ENCODE data around the gene PGAM1.
"Not testable (repeated sequence)": the region's sequence is repeated elsewhere in the genome, so short reads cannot be mapped to it uniquely, and the experiment has no call there.

Gene PGAM1

GRCh38 chr10:97474918-97475317 is 48.9 kb downstream of the PGAM1 start:
- no peak for DNase-seq
- Histone ChIP-seq H3K9me3 (ENCODE audit: severe bottlenecking) (no peaks in the 10 kb centered on the region), H3K27ac (no peak overlapping the region), H3K36me3 (peaks cover 83% of the 10 kb centered on the region), H3K4me3 (ENCODE audit: low read depth, low read length) (no peak overlapping the region), H3K27me3 (ENCODE audit: insufficient read depth, low read depth, severe bottlenecking) (no peaks in the 10 kb centered on the region)
- TF ChIP-seq CTCF (IDR thresholded peaks at IDR 0.05; ENCODE audit: low read depth, low read length), result no peak

- no peak for TF ChIP-seq CTCF (IDR thresholded peaks at IDR 0.05; ENCODE audit: low read depth, low read length)
- Histone ChIP-seq H3K9me3 (ENCODE audit: severe bottlenecking) (no peaks in the 10 kb centered on the region), H3K27ac (no peak overlapping the region; the same call in 1 of the 2 replicates), H3K27me3 (ENCODE audit: insufficient read depth, low read depth, severe bottlenecking) (no peaks in the 10 kb centered on the region), H3K36me3 (peaks cover 84% of the 10 kb centered on the region), H3K4me3 (ENCODE audit: low read depth, low read length) (no peak overlapping the region)
- DNase-seq, result no peak
These were observed 50.1 kb downstream of the PGAM1 start for GRCh38 chr10:97475936-97476594.

- H3K27me3 ChIP-seq (ENCODE audit: insufficient read depth, low read depth, severe bottlenecking); DNase-seq; H3K27ac ChIP-seq; H3K4me3 ChIP-seq (ENCODE audit: low read depth, low read length); H3K9me3 ChIP-seq (ENCODE audit: severe bottlenecking): not testable (repeated sequence)
- H3K36me3 ChIP-seq, result peaks cover 76% of the 10 kb centered on the region
These were observed 53.4 kb downstream of the PGAM1 start for GRCh38 chr10:97479410-97479809.

- no peaks in the 10 kb centered on the region for H3K27me3 ChIP-seq (ENCODE audit: insufficient read depth, low read depth, severe bottlenecking)
- peaks cover 73% of the 10 kb centered on the region for H3K36me3 ChIP-seq
- H3K27ac ChIP-seq, result no peak overlapping the region
- no peak for TF ChIP-seq CTCF (IDR thresholded peaks at IDR 0.05; ENCODE audit: low read depth, low read length)
- no peaks in the 10 kb centered on the region for H3K9me3 ChIP-seq (ENCODE audit: severe bottlenecking)
- H3K4me3 ChIP-seq (ENCODE audit: low read depth, low read length), result no peak overlapping the region
- no peak for DNase-seq
These were observed 53.9 kb downstream of the PGAM1 start for GRCh38 chr10:97479939-97480338.

GRCh38 chr10:97481071-97481470 is 55.1 kb downstream of the PGAM1 start:
- no peak for TF ChIP-seq CTCF (IDR thresholded peaks at IDR 0.05; ENCODE audit: low read depth, low read length)
- Histone ChIP-seq H3K27ac (no peak overlapping the region), H3K36me3 (peaks cover 73% of the 10 kb centered on the region), H3K27me3 (ENCODE audit: insufficient read depth, low read depth, severe bottlenecking) (no peaks in the 10 kb centered on the region), H3K4me3 (ENCODE audit: low read depth, low read length) (no peak overlapping the region), H3K9me3 (ENCODE audit: severe bottlenecking) (no peaks in the 10 kb centered on the region)
- no peak for DNase-seq

GRCh38 chr10:97482381-97482780 is 56.4 kb downstream of the PGAM1 start:
- Histone ChIP-seq H3K9me3 (ENCODE audit: severe bottlenecking) (no peaks in the 10 kb centered on the region), H3K27me3 (ENCODE audit: insufficient read depth, low read depth, severe bottlenecking) (no peaks in the 10 kb centered on the region), H3K27ac (no peak overlapping the region), H3K36me3 (peaks cover 64% of the 10 kb centered on the region), H3K4me3 (ENCODE audit: low read depth, low read length) (no peak overlapping the region)
- no peak for DNase-seq
- TF ChIP-seq CTCF (IDR thresholded peaks at IDR 0.05; ENCODE audit: low read depth, low read length), result no peak

Measured in WERI-Rb-1 (cell line).